ENCODE measurements around the gene ZMIZ2. TPM values are rescaled to one million over a fixed set of nuclear protein-coding genes. Genes with fewer than 3 reads are reported as not detected.
"Not testable (repeated sequence)": the region's sequence is repeated elsewhere in the genome, so short reads cannot be mapped to it uniquely, and the experiment has no call there.

ZMIZ2 gene
- total RNA-seq, 1 donor from 2014 or later = 11.8 TPM

DNA sequence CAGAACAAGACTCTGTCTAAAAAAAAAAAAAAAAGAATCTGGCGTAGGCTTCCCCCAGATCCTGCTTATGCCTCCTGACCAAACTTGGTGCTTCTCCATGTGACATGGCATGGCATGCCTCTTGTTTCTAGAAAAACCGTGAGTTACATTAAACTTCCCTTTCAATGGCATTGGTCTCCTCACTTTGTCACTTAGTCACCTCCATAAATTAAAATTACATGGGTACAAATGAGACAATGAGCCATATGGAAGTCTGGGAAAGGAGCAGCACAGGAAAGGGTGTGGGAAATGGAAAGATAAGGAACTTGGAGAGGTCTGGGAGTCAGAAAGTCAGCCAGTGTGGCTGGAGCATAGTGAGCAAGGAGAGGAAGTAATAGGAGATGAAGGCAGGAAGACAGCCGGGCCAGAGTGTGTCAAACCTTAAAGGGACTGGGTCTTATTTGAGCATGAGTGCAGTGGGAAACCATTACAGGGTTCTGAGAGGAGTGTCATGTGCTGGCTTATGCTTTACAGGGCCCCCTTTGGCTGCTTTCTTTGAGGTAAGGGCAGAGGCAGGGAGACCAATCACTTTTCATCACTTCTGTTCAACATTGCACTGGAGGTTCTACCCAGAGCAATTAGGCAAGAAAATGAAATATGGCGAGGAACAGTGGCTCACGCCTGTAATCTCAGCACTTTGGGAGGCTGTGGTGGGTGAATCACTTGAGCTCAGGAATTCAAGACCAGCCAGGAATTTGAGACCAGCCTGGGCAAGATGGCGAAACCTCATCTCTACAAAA, 21.3 kb upstream of the ZMIZ2 start:
- DNase-seq = no peak

DNA sequence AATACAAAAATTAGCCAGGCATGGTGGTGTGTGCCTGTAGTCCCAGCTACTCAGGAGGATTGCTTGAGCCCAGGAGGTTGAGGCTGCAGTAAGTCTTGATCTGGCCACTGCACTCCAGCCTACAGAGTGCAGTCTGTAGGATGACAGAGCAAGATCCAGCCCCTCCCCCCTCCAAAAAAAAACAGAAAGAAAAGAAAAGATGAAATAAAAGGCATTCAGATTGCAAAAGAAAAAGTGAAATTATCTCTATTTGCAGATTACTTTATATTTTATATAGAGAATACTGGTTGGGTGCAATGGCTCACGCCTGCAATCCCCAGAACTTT, 20.7 kb upstream of the ZMIZ2 start:
- no peak for DNase-seq

DNA sequence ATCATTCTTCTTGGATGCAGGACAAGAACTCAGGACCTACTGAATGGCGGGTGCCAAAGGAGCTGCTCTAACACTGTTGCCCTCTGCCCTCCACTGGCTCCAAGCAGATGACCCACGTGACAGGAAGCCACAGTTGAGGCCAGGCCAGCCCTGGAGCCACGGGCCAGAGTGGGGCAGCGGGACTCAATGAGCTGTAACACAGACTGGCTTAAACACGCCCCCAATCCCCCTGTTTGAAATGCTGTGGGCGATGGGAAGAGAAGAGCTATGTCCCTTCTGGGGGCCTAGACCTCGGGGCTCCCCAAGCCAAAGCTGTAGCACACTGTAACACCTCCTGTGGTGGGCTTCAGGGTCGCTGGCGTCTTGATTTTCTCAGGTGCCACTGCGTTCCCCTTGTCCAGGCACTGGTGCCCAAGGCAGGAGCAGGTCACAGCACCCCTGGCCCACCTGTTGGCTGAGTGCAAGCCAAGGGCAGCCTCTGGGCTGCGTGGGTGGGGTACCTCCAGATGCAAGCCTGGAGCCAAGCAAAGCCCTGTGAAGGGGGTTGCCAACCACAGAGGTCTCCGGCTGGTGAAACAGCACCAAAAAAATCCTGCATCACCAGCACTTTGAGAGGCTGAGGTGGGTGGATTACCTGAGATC, 18.6 kb upstream of the ZMIZ2 start:
- no peak for DNase-seq

DNA sequence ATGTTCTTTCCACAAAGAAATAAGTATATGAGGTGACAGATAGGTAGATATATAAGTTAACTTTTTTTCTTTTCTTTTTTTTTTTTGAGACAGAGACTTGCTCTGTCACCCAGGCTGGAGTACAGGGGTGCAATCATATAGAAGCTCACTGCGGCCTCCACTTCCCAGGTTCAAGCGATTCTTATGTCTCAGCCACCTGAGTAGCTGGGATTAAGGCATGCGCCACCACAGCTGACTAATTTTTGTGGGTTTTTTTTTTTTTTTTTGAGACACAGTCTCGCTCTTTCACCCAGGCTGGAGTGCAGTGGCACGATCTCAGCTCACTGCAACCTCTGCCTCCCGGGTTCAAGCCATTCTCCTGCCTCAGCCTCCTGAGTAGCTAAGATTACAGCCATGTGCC, 15.7 kb upstream of the ZMIZ2 start:
- DNase-seq = not testable (repeated sequence)

DNA sequence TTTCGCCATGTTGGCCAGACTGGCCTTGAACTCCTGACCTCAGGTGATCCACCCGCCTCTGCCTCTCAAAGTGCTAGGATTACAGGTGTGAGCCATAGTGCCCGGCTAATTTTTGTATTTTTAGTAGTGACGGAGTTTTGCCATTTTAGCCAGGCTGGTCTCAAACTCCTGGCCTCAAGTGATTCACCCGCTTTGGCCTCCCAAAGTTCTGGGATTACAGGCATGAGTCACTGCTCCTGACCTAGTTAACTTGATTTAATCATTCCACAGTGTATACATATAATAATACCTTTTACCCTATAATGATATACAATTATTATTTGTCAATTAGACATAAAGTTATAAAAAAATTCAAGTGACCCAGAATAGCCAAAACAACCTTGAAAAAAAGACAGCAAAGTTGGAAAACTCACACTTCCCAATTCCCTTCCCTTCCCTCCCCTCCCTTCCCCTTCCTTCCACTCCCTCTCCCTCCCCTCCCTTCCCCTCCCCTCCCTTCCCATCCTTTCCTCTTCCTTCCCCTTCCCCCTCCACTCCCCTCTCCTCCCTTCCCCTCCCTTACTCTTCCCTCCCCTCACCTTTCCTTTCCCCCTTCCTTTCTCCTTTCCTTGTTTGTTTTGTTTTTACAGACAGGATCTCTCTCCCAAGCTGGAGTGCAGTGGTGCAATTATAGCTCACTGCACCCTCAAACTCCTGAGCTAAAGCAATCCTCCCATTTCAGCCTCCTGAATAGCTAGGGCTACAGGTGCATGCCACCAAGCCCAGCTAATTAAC, 14.8 kb upstream of the ZMIZ2 start:
- no peak for DNase-seq

DNA sequence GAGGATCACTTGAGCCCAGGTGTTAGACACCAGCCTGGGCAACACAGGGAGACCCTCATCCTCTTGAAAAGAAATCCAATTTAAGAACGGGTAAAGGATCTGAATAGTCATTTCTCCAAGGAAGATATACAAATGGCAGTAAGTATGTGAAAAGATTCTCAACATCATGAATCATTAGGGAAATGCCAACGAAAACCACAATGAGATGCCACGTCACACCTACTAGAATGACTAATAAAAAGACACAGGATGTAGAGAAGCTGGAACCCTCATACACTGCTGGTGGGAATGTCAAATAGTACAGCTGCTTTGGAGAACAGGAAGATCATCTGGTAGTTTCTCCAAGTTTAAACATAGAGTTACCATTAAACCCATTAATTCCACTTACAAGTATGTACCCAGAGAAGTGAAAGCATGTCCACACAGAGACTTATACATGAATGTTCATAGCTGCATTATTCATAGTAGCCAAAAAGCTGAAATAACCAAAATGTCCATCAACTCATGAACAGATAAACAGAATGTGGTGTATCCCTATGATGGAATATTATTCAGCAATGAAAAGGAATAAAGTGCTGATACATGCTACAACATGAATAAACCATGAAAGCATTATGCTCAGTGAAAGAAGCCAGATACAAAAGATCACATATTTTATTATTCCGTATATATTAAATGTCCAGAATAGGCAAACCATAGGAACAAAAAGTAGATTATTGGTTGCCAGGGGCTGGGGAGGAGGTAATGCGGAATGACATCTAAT, 13.1 kb upstream of the ZMIZ2 start:
- DNase-seq = no peak

DNA sequence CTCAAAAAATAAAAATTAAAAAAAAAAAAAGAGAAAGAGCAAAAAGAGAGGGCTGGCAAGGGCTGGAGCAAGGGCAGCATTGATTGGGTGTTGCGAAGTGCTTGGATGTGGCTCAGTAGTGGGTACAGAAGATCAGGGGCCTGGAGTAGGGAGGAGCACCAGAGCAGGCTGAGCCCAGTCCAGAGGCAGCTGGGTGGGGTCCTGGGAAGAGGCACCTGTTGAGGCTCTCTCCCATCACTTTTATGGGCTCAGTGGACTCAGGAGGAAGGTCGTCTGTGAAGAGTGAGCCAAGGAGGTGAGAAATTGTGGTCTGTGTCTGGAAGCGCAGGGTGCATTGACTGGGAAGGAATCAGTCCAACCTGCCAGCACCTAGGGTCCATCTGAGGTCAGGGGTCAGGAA, 11.8 kb upstream of the ZMIZ2 start:
- DNase-seq = no peak

DNA sequence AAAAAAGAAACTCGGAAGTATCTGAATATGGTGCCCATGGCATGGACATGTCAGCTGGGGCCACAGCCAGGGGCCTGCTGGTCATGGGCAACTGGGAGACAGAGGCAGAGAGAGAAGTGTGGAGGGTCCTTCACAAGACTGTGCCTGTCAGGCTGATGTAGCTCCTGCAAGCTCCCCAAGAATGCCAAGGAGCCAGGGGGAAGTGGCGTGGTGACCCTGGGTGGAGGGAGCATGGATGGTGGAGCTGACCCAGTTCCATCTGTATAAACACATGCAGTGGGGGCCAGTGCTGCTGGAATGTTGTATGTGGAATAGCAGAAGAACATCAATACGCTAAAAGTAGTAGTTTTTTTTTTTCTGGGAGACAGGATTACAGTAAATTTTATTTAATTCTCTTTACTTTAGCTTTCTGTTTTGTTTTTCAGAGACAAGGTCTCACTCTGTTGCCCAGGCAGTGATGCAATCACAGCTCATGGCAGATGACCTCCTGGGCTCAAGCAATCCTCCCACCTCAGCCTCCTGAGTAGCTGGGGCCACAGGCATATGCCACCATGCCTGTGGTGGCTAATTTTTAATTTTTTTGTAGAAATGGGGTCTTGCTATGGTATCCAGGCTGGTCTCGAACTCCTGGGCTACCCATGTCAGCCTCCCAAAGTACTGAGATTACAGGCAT, 10.5 kb upstream of the ZMIZ2 start:
- no peak for DNase-seq

DNA sequence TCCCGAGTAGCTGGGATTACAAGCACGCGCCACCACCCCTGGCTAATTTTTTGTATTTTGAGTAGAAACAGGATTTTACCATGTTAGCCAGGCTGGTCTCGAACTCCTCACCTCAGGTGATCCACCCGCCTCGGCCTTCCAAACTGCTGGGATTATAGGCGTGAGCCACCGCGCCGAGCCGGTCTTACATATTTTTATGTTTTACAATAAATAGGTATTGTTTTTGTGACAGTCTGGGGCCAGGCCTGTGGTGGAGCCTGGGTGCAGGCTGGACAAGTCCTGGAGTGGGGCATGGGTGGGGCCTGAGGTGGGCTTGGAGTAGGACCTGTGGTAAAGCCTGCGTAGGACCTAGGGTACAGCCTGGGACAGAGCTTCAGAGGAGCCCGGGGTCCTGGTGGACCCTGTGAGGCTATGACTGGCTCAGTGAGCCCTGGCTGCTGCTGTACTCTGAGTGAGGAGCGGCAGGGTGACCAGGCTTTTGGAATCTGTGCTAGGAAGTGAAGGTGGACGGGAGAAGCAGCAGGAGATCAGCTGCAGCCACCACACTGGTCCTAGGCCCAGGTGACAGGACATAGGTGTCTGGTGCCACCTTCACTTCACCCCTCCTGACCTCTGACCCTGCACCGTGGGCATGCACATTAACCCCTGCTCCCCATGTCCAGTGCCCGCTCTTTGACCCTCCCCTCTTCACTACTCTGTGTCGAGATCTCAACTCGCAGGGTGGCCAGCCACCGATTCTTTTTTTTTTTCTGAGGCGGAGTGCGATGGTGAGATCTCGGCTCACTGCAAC, 9.6 kb upstream of the ZMIZ2 start:
- DNase-seq = no peak

DNA sequence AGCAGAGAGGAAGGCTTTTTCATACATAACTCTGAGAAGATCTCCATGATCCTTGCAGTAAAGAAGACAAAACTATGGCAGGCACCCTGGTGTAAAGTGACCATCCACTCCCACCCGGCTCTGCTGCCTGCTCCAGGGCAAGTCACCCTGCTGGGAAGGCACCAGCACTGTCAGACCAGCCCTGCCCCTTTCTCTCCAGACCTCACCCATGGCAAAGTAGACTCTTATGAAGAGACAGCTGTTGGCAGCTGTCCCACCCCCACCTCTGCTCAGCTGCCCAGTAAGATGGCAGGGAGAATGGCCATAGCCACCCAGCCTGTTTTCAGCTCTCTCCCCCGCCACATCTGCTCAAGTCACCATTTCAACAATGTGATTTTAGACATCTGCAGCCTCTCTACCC, 8.6 kb upstream of the ZMIZ2 start:
- DNase-seq = no peak

DNA sequence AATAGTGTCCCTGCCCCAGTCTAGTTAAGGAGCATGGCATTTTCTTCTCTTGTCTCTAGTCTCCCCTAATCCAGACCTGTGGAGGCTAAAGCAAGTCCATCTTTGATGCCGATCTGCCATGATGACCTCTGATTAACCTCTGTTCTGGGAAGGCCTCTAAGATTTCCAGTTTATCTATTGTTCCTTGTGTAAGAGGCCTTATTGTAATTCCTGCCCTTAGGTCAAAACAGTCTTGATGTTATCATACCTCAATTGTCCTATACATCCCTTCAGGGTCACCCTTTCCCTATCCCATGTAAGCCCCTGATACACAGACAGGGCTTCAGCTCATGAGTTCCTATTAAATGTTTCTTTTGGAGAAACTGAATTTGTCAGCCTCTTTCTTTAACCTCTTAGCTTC, 4.9 kb upstream of the ZMIZ2 start:
- DNase-seq = no peak

DNA sequence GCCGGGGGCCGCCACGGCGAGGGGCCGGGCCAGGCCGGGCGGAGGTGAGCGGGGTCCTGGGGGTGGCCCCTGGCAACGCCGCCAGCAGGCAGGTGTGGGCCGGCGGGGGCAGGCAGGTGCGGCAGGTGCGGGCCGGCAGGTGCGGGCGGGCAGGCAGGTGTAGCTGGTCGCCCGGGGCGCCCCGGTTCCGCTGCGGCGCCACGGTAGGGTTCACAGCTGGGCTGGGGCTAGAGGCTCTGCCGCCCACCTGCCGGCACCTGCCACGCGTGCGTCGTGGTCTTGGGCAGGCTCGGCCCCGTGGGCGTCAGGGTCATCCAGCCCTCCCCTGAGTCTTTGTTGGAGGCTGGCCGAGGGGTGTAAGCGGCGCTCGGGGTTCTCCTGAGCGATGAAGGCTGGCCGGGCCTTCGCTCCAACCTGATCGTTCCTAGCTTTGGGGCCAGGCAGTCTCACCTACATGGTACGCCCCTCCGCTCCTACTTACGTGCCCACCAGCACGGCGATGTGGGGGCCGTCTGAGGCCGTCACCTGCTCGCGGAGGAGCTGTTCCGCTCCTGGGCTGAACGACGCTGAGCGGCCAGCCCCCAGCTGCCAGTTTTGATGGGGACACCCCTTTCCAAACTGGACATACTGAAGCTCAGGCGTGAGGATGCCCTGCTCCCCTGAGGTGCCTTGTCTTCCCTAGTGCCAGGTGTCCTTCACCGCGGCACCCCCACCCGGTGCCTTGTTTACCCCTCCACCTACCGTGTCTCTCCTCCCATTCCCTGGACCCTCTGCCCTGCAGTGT, 493 bp downstream of the ZMIZ2 start:
- no peak for DNase-seq

DNA sequence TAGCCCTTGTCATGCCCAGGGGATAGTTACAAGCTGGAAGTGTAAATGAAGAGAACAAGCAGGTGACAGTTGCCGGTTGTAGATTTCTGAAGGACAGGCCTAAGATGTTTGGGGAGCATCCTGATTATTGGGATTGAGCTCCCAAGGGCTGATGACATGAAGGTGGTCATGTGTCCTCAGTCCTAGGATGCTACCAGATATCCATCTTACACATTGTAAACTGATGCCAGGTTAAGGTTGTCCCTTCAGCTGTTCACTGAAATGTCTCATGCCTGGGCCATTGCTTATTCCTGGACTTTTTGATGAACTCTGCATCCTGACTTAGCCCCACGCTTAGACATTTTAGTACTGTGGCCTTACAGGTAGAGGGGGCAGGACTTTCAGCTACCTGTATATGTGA, 1.3 kb downstream of the ZMIZ2 start:
- no peak for DNase-seq

DNA sequence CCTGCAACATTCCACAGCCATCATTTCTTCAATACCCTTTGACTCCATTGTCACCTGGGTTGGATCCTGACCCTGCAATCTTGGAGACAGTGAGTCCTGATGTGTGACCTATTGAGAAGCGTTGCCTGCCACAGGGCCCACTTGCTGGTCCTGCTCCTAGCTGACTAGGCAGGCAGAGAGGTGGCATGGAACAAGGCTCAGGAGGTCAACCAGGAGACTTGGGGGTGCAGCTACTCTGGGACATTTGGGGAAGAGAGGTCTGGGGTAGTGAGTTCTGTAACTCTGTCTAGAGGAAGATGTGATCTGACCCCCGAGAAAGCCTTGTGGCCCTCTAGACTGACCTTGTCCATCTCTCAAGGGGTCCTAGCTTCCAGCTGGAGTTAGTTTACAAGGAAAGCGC, 1.8 kb downstream of the ZMIZ2 start:
- no peak for DNase-seq

DNA sequence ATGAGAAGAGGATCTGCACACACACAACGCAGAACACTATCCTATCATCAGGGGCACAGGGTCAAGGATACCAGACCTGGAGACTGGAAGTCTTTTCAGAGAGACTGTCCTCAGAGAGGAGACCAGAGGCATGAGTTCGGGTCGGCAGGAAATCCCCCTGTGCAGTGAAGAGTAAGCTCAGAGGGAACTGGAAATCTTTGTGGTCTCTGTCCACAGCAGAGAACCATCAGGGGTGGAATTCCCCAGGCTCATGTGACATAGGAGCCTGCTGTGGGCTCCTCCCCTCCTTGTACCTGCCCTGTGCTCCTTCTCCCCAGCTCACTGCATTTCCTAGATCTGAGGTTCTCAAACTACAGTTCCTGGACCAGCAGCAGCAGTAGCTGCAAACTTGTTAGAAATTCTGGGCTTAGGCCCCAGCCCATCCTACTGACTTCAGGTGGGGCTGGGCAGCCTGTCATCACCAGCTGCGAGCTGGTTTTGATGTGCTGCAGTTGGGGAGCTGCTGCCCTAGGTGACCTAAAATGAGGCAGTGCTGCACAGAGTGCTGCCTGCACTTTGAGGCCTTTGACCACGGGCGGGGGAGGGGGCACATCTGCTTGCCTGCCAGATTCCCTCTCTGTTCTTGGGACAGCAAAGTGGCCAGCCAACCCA, 2.4 kb downstream of the ZMIZ2 start:
- no peak for DNase-seq

DNA sequence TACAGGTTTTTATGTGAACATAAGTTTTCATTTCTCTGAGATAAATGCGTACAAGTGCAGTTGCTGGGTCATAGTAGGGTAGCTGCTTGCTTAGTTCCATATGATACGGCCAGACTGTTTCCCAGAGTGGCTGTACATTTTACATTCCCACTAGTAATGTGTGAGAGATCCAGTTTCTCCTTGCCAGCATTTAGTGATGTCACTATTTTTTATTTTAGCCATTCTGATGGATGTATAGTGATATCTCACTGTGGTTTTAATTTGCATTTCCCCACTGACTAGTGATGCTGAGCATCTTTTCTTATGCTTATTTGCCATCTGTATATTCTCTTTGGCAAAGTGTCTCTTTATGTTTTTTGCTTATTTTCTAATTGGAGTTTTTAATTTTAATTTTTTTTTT, 4.2 kb downstream of the ZMIZ2 start:
- no peak for DNase-seq

DNA sequence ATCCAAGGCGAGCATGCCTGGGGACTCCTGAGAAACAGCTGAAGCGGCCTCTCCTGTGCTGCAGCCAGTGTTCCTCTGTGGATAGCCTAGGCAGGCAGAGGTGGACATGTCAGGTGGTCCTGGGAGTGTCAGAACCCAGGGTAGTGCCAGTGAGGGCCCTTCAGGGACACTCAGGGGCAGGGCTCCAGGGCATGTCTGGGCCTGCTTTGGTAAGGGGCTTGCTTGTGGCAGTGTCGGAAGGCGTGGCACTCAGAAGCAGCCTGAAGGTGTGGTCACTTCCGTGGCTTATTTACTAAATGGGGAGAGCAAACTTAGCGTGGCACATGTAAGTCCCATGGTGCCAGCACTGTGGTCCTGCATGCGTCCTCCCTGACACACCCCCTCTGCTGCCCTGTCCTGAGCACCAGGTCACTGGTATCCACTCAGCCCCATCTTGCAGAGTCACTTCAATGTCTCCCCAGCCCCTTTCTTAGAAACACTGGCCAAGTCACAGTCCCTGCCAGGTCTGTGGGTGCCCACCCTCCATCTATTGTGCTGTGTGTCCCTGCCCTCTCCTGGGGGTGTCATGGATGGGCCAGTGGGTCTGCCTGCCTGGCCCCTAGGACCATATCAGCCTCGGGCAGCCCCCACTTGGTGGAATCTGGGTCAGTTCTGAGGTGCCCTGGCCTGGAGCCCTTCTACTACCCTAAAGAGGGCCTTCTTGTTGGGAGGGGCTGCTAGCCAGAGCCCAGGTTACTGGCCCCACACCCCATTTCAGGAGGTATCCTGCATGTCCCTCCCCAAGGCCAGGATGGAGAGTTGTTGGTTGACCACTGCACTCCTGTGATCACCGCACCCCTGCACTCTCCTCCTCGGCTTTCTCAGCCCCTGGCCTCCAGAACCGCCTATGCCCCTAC, 6.4 kb downstream of the ZMIZ2 start:
- DNase-seq = no peak

DNA sequence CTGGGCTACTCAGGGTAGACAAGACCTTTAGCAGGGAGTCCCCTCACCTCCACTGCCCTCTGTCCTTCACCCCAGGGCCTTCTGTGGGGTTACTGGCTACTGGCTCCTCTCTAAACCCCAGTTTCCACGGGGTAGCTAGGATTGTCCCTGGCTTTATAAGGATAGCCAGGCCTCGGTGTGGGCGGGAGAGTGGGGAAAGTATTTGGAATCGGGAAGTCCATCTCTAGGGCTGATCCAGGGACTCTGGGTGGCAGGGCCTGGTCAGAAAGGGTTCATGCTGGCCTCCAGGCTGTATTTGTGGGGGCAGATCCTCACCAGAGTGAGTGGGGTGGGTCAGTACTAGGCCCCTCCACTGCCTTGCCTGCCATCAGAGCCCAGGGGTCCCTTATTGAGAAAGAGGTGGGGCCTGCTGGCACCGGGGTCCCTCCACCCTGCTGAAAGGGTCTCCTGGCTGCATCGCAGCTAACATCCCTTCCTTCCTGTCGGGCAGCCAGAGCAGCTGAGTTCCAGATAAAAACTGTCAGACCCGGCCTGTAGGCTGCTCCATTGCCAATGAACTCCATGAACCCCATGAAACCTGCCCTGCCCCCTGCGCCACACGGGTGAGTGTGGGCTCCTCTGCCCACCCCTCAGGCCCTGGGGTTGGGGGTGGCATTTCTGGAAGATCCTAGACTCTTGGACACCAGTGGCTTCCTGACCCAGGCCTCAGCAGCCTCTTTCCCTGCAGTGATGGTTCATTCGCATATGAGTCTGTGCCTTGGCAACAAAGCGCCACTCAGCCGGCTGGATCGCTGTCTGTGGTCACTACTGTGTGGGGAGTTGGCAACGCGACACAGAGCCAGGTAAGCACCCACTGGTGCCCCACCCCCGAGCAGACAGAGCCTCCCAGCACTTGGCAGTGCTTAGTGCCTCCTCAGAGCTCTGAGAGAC, 7.3 kb downstream of the ZMIZ2 start:
- no peak for DNase-seq
